ENCODE measurements around the gene SUMO4.
"Not testable (repeated sequence)": the region's sequence is repeated elsewhere in the genome, so short reads cannot be mapped to it uniquely, and the experiment has no call there.

Gene SUMO4

DNA sequence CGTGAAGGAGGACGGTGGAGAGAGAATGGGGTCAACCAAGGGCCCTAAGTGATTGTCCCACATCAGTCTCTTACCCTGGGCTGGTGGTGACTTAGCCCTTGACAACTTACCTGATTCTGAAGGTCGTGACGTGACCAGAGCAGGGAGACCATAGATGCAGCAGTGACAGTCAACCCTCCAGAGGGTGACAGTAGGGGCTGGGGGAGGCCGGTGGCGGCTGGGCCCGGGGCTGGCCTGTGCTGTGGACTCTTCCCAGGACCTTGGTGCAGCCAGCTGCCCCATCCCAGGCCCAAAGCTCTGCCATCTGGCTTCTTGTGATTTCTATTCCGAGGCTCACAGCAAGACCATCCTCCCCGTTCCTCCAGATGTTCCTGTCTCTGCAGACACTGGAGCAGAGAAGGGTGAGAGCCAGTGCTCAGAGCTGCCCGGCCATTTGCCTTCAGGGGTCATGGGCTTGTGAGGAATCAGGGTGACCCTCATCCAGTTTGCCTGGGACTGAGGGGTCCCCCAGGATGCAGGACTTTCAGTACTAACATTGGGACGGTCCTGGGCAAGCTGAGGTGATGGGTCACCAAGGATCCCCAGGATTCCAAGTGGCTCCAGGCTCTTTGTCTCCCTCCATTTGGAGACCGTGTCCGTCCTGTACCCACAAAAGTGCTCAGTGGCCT is 36.0 kb downstream of the SUMO4 start:
- DNase-seq = no peak

DNA sequence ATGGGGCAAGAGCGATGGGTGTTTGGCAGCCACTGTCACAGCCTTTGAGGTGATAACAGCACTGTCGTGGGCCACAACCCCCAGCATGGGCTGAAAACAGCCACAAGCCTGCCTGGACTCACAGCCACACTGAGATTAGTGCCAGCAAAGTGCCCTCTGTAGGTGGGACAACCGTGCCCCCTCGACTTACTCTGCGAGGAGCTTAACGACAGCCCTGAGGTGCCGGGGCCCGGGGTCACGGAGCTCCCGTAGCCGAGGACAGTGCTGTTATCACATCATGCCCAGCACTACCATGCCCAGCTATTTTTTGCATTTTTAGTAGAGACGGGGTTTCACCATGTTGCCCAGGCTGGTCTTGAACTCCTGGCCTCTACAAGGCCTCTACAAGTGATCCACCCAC is 36.6 kb downstream of the SUMO4 start:
- DNase-seq = no peak

DNA sequence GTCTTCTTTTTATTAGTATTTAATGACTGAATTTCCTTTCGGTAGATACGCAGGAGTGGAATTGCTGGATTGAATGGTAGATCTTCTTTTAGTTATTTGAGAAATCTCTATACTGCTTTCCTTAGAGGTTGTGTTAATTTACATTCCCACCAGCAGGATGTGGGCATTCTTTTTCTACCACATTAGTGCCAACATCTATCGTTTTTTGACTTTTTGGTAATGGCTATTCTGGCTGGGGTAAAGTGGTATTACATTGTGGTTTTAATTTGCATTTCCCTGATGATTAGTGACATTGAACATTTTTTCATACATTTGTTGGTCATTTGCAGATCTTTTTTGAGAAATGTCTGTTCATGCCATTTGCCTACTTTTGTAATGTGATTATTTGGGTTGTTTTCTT is 37.1 kb downstream of the SUMO4 start:
- no peak for DNase-seq

DNA sequence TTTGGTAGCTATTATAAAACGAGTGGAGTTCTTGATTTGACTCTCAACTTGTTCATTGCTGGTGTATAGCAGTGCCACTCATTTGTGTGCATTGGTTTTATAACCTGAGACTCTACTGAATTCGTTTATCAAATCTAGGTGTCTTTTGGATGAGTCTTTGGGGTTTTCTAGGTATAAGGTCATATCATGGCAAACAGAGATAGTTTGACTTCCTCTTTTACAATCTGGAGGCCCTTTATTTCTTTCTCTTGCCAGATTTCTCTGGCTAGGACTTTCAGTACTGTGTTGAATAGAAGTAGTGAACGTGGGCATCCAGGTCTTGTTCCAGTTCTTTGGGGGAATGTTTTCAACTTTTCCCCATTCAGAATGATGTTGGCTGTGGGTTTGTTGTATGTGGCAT is 38.8 kb downstream of the SUMO4 start:
- DNase-seq = no peak

DNA sequence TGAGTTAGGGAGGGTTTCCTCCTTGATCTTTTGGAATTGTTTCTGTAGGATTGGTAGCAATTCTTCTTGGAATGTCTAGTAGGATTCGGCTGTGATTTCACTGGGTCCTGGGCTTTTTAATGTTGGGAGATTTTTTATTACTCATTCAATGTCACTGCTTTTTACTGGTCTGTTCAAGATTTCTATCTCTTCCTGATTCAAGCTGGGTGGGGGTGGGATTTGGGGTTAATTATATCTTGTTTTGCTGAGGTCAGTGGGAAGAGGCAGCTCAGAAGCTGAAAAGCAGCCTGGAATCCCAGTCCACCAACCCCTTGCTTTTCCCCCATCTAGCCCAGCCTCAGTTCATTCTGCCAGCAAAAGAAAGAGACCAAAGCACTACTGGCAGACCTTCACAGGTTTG is 39.6 kb downstream of the SUMO4 start:
- no peak for DNase-seq

DNA sequence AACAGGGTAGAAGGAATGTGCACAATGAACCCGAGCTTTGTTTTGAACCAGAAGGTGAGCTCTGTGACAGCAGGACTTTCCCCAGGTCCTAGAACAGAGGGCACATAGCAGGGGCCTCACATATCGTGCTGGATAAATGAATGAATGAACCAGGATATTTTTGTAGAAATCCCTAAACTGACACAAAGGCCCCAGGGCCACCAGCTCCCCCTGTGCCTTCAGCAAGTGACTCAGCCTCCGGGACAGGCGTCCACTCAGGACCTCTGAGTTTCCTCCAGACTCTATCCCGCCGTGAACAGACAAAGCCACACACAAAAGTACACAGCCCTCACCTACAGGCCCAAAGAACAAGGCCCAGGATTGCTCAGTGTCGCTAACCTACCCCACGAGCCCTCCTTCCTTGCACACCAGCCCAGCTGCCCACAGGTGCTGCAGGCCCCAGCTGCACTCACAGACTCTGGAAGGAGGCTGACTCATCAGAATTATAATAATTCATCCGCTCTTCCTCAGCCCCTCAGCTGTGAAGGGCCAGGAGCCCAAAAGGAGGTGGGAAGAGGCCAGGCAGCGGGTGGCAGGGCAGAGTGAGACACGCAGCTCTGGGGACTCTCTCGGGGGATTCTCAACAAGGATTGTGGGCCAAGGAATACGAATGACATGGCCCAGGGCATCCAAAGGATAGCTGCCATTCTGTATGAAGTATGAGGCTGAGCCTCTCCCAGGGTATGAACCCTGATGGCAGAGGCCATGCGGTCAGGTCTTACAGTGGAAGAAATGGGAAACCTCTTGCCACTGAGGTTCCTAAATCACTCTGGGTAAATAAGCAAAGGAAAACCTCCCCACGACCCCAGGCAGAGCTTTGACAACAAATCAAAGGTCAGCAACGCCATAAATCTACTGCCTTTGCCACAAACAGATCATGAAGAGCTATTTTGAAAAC is 40.9 kb downstream of the SUMO4 start:
- no peak for DNase-seq

DNA sequence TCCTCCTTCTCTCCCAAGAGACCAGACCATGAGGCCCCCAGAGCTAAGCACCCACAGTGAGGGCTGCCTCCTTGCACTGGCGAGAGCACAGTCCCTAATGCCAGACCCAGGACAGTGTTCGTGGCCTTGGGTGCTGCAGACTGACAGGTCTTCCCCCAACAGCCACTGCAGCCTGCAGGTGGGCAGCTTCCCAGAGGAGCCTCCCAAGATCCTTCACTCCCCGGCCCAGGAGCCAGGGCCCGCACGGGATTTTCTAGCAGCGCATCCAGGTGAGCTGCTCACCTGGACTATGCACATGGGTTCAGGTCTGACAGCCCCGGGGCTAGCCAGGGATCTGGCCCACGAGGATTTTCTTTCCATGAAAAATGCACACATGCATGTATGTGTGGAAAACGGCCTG is 41.7 kb downstream of the SUMO4 start:
- no peak for DNase-seq

DNA sequence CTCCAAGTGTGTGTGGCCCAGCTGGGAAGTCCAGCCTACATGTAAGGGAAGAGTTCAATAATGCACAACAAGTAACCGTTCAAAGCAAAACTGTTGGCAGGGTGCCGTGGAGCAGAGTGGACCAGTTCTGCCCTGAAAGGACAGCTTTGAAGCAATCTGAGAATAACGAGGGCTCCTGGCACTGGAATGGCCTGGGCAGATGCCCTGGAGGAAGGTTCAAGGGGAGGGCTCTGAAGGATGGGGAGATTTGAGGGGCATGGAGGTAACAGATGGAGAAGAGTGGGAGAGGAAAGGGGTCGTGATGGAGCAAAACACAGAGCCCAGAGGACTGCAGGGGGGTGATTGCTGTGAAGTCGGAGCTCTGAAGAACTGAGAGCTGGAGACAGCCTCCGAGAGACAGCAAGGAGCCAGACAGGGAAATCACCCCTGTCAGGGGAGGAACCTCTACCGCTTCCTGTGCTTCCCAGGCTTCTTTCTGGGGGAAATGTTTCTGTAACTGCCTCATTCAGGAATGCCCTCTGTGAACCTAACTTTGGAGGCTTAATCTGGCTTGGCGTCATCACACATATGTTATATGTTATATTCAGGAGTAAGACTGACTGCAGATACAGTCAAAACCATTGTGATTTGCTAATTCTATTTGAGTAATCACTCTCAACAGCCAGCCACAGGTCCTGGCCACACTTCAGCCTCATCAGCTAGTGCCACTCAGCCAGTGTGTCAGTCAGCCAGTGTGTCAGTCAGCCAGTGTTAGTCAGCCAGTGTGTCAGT is 43.5 kb downstream of the SUMO4 start:
- no peak for DNase-seq

DNA sequence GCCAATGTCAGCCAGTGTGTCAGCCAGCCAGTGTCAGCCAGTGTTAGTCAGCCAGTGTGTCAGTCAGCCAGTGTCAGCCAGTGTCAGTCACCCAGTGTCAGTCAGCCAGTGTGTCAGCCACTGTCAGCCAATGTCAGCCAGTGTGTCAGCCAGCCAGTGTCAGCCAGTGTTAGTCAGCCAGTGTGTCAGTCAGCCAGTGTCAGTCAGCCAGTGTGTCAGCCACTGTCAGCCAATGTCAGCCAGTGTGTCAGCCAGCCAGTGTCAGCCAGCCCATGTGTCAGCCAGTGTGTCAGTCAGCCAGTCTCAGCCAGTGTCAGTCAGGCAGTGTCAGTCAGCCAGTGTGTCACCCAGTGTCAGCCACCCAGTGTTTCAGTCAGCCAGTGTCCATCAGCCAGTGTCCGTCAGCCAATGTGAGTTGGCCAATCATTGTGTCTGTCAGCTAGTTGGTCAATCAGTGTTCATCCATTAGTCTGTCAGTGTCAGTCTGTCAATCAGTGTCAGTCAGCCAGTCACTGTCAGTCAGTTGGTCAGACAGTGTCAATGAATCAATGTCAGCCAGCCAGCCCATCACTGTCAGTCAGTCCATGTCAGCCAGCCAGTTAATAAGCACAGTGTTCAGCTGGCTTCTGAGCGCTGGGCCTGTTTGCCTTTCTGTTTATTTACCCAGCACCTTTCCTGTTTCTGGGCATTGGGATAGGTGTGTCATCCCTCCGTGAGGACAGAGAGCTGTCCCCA is 44.5 kb downstream of the SUMO4 start:
- DNase-seq = not testable (repeated sequence)

DNA sequence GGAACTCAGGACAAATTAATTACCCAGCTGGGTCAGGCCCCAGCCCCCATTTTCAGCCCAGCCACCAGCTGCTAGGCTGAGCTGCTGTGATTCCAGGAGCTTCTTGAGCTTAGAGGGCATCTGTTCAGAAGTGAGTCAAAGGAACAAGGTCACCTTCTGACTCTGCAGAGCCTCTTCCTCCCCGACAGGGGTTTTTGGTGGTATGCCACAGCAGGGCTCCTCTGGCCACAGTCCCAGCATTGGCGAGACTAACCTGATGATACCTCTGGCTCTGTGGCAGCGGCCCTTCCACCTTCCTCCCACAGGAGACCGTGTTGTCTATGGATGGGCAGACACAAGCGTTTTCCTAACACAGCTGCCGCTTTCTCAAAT is 45.0 kb downstream of the SUMO4 start:
- DNase-seq = no peak

DNA sequence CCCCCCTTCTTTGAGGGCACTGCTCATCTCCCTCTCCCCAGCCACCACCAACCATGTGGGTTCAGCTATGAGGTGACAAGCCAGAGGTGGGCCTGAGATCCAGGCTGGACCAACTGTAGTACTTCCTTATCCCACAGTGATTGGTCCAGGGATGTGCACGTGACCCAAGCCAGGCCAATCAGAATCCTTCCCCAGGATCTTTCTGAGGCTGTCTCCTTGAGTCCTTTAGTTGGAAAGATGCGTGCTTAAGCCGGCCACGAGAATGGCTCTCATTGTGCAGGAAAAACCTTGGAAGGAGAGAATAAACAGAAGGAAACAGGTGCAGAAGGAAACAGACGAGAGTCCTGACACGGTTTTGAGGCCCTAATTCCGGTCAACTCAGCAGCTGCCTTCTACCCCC is 45.5 kb downstream of the SUMO4 start:
- DNase-seq = no peak

DNA sequence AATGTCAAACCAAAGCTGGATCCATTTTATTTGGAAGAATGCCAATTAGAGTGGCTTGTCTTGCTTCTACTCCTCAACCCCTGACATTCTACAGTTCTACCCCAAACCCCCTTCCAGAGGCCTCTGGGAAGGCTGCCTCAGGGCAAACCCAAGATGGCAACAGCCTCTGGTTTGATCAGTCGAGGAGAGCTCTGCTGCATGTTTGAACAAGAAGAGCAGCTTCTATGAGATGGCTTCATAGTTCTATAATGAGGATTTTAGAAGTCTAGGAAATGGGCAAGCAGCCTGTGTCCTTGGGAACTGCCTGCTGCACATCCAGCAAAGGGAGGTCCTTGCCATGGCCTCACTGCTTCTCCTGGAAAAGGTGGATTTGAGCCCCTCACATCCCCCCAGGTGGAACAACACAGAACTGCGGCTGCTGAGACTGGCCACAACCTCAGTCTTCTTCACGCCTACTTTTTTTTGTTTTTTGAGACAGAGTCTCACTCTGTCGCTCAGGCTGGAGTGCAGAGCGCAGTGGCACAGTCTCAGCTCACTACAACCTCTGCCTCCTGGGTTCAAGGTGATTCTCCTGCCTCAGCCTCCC is 46.8 kb downstream of the SUMO4 start:
- no peak for DNase-seq

DNA sequence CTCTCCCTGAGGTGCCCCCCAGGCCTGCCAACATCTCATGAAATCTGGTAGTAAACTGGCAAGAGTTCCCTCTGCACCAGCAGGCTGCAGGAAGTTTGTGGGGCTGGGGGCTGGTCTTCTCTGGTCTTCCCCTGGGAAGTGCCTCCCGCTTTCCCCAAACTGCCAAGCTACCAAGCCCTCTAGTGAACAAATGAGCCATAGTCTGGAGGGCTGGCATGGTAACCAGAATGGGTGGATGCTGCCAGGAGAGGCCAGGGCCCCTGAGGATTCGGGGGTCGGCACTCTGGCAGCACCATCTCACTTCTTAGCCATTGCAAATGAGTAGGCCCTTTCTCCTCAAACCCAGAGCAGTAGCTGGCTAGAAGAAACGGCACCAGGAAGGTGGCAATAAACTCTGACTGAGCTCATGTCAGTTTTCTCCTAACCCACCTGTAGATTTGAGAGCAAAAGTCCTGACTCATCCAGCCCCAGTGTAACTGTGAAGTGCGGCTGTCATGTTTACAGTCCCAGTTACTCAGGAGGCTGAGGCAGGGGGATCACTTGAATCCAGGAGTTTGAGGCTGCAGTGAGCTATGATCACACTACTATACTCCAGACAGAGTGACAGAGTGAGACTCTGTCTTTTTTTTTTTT is 48.9 kb downstream of the SUMO4 start:
- no peak for DNase-seq

DNA sequence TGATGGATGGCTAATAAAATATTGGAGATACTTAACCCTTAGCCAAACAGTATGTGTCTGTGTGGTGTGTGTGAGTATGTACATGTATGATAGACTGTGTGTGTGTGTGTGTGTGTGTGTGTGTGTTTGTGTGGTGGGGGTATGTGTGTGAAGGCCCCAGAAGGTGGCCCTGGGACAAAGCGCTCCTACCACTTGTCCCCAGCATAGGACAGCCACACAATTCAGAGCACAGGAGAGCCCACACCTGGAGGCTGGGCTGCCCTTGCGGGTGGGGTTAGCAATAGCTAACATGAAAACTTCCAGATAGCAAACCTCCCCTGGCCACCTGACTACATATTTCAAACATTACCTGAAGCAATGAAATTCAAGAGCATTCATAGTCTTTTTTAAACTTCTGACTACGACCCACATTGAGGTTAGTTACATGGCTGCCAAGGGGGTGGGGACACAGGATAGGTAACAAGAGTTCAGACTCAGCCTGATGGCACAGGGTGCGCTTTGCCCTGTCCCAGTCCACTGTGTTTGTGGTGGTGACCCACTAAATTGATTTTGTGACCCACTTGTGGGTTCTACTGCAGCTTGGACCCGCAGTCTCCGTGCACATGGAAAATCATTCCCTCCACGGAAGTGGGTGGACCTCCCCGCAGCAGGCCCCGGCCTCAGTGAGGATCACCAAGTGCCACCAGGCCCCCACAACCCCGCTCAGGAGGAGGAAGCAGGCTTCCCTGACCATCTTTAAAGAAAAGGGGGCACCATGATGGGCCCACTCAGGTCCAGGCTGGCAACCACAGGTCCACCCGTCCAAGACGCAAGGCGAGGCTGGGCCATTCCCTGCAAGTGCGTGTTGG is 50.0 kb downstream of the SUMO4 start:
- DNase-seq = no peak
